PFSK-1 (cell line): ENCODE data around the gene RPL19.

ENCODE experiments used
- FOXP2 ChIP-seq: optimal IDR thresholded peaks from 2 replicates; pipeline ENCODE3; 2011; ENCODE audit warnings: borderline replicate concordance, control low read depth, inconsistent platforms; ENCODE audit not compliant: insufficient read depth; ENCODE audit errors: extremely low read length, extremely low read depth
- POLR2AphosphoS5 ChIP-seq: IDR thresholded peaks from 2 replicates; pipeline ENCODE4 v1.6.1; 2012; ENCODE audit warnings: low read depth, mild to moderate bottlenecking, control low read depth, low read length, moderate library complexity
- SIN3A ChIP-seq: IDR thresholded peaks from 2 replicates; pipeline ENCODE4 v1.6.1; 2012; ENCODE audit warnings: mild to moderate bottlenecking, low read length, moderate library complexity, borderline replicate concordance; ENCODE audit not compliant: insufficient read depth
- TAF1 ChIP-seq: IDR thresholded peaks from 2 replicates; pipeline ENCODE4 v1.6.1; 2012; ENCODE audit warnings: low read length, control low read depth, borderline replicate concordance; ENCODE audit not compliant: insufficient read depth
- TF ChIP-seq, protein P1 (sequence below), 2 experiments: IDR thresholded peaks; 2 replicates each; pipeline versions ENCODE4 v1.6.1 to v1.8.0; 2011 to 2012; ENCODE audit warnings: low read depth in 2 of 2, low read length in 2 of 2, control low read depth in 1 of 2, inconsistent platforms in 1 of 2, mild to moderate bottlenecking in 1 of 2, moderate library complexity in 1 of 2; ENCODE audit not compliant: insufficient read depth in 1 of 2

Gene RPL19

DNA sequence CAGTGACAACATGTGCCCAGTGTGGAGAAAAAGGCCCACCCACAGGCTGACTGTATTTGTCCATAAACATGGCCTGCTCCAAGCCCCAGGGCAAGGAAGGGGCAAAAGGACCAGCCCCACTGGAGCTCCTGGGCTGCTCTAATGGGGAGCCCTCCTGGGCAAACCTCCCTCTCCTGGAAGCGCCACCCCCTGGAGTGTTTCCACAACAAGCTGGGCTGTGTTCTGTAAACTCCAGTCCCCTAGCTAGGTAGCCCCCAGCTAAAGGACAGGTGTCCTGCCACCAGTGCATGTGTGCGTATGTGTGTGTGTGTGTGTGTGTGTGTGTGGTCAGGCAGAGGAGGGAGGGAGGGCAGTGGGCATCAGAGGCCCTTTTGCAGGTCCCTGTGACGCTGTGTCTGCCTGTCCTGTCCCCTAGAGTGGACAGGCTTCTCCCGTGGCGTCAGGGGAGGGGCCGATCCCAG lies 36.9 kb downstream of the RPL19 start:
- no peak for TF ChIP-seq SIN3A
- TF ChIP-seq POLR2AphosphoS5: no peak
- no peak for TF ChIP-seq FOXP2
- TF ChIP-seq, protein P1, sequence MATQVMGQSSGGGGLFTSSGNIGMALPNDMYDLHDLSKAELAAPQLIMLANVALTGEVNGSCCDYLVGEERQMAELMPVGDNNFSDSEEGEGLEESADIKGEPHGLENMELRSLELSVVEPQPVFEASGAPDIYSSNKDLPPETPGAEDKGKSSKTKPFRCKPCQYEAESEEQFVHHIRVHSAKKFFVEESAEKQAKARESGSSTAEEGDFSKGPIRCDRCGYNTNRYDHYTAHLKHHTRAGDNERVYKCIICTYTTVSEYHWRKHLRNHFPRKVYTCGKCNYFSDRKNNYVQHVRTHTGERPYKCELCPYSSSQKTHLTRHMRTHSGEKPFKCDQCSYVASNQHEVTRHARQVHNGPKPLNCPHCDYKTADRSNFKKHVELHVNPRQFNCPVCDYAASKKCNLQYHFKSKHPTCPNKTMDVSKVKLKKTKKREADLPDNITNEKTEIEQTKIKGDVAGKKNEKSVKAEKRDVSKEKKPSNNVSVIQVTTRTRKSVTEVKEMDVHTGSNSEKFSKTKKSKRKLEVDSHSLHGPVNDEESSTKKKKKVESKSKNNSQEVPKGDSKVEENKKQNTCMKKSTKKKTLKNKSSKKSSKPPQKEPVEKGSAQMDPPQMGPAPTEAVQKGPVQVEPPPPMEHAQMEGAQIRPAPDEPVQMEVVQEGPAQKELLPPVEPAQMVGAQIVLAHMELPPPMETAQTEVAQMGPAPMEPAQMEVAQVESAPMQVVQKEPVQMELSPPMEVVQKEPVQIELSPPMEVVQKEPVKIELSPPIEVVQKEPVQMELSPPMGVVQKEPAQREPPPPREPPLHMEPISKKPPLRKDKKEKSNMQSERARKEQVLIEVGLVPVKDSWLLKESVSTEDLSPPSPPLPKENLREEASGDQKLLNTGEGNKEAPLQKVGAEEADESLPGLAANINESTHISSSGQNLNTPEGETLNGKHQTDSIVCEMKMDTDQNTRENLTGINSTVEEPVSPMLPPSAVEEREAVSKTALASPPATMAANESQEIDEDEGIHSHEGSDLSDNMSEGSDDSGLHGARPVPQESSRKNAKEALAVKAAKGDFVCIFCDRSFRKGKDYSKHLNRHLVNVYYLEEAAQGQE (IDR thresholded peaks at IDR 0.05; ENCODE audit: insufficient read depth in 1 of 2, low read depth in 2 of 2, low read length in 2 of 2): no peak
- TF ChIP-seq TAF1: no peak

DNA sequence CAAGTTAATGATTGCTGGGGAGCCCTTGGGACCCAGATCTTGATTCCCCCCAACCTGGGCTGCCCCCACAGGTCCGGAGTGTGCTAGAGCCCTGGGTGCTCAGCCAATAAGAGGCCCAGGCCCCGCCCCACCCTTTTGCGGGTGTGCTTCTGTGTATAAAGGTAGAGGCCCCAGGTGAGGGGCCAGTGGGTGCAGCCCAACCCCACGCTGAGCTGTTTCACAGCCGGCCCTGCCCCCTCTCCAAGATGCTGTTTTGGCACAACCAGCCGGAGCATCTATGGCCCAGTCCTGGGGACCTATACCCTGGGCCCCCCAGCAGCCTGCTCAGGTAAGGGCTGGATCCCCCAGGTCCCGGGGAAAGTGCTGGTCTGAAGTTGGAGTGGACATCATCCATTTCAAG lies 37.5 kb downstream of the RPL19 start:
- no peak for TF ChIP-seq POLR2AphosphoS5
- no peak for TF ChIP-seq FOXP2
- TF ChIP-seq, protein P1 (IDR thresholded peaks at IDR 0.05; ENCODE audit: insufficient read depth in 1 of 2, low read depth in 2 of 2, low read length in 2 of 2): no peak
- TF ChIP-seq SIN3A: no peak
- TF ChIP-seq TAF1: no peak

DNA sequence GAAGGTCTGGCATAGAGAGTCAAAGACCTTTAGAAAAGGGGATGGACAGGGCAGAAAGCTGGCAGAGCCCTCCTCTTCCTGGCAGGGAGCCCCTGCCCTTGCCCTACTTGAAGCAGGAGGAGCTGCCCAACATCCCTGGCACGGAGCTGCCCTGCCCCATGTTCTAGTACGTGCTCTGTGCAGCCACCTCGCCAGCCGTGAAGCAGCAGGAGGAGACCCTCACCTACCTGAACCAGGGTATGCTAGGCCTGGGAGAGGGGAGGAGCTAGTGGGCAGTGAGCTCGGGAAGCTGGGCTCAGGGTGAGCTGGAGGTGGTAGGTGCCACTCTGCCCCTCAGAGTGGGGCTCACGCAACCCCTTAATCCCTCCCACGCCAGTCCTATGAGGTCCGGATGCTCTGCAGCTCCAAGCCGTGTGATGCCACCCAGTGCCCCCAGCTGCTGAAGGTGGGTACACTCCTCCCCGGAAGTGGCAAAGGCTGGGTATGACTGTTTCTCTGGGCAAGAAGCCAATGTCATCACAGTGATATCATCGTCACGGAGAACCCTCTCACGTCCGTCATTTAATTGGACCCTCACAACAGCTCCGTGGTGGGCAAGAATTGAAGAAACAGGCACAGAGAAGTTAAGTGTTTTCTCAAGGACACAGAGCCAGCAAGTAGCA lies 38.4 kb downstream of the RPL19 start:
- no peak for TF ChIP-seq SIN3A
- TF ChIP-seq TAF1: no peak
- no peak for TF ChIP-seq FOXP2
- TF ChIP-seq, protein P1 (IDR thresholded peaks at IDR 0.05; ENCODE audit: insufficient read depth in 1 of 2, low read depth in 2 of 2, low read length in 2 of 2): no peak
- no peak for TF ChIP-seq POLR2AphosphoS5

GRCh38 chr17:39239640-39240314 lies 39.7 kb downstream of the RPL19 start:
- peak; percentile 58 for TF ChIP-seq FOXP2
- TF ChIP-seq, protein P1 (IDR thresholded peaks at IDR 0.05; ENCODE audit: insufficient read depth in 1 of 2, low read depth in 2 of 2, low read length in 2 of 2): no peak
